GM20000 (cell line): ENCODE data around the gene PLIN4.

ENCODE experiments used
- DNase-seq: peaks from one replicate; pipeline ENCODE4 v3.0.0; 2012; ENCODE audit warnings: low spot score
- CTCF ChIP-seq: IDR thresholded peaks from 2 replicates; pipeline ENCODE4 v1.5.1; 2012; ENCODE audit warnings: mild to moderate bottlenecking, control low read depth; ENCODE audit errors: extremely low read depth, missing control alignments

The PLIN4 gene

GRCh38 chr19:4557971-4558941, 40.0 kb upstream of the PLIN4 start:
- peak; percentile 91 for TF ChIP-seq CTCF
- DNase-seq: peak; percentile 82

DNA sequence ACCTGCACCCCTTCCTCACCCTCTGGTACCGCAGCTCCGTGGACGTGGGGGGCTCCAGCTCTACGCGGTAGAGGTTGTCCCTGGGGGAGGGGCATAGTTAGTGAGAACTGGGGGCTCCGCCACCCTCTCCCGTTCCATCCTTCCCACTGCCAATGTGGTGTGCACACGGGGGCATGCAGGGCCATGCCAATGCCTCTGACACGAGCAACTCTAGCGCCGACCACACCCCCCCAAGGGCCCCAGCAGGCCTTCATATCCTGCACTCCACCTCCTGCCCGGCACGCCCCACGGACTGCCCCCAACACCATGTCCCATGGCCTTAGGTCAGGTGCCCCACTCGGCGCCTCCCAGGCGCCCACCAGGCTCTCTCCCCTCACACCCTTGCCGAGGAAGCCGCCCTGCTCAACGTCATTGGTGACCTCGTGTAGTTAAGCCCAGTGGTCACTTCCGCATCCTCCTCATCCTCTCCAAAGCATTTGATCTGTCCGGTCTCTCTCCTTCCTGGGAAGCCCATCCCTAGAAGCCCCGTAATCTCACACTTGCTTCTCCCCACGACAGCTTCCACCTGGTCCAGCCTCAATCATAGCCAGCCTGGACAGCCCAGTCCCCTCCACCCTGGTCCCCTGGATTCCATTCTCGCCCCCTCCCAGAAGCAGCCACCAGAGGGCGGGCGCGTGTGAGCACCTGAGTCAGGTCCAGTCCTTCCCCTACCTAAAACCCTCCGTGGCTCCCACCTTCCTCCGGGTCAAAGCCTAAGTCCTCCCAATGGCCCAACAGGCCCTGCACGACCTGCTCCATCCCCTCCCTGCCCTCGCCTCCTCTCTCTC, 39.1 kb upstream of the PLIN4 start:
- no peak for DNase-seq

DNA sequence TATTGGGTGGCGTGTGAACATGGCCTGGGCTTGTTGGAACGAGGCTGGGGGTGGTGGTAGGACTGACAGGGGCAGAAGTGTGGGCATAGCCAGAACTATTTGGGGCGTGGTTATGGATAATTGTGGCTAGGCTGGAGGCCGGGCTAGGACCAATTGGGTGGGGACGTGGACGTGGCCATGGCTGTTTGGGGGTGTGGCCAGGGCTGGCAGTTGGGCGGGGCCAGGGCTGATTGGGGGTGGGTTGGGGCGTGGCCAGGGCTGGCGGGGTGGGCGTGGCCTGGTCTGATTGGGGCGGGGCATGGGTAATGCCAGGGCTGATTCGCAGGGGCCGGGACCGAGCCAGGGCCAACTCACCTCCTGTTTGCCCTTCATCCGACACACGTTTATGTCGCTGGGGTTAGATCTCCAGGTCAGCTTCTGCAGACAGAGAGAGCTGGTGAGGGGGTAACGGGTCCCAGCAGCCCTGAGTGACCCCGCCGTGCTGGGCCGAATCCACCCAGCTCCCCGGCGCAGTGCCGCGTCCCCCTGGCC, 38.4 kb upstream of the PLIN4 start:
- DNase-seq: no peak

More for the DNA sequence above, 39.1 kb upstream of the PLIN4 start:
- TF ChIP-seq CTCF: no peak

DNA sequence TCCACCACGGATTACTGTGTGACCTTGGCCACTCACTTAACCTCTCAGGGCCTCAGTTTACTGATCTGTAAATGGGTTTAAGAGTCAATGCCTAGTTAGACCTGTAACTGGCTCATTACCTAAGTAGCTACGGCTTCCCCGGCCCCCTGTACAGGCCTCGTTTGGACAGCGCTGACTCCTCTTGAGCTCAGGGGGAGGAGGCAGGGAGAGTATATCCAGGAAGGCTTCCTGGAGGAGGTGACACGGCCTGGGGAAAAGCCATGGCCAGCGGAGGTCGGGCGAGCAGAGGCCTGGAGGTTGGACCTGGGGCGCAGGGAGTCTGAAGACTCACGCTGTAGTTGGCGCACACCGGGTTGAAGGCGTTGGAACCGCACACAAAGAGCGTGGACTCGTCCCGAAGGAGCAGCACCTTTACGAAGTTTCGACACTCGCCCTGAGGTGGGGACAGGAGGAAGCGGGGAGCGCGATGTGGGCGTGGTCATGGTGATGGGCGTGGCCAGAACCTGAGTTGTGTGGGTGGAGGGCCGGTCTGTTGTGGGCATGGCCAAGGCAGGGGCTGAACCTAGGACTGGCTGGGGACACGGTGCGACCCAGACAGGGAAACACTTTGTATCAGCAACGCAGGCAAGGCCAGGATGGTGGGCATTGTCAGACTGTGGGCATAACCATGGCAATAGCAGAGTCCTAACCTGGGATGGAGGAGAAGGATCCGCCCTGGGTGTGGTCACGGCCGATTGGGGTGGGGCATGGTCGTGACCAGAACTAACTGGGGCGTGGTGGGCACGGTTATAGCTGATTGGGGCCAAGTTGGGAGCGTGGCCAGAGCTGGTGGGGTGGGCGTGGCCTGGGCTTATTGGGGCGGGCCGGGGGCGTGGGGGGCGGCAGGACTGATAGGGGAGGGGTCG, 37.6 kb upstream of the PLIN4 start:
- TF ChIP-seq CTCF: no peak
- DNase-seq: no peak

More for the DNA sequence above, 38.4 kb upstream of the PLIN4 start:
- no peak for TF ChIP-seq CTCF

GRCh38 chr19:4554717-4555116, 36.4 kb upstream of the PLIN4 start:
- TF ChIP-seq CTCF: no peak
- DNase-seq: no peak

- TF ChIP-seq CTCF: no peak
- DNase-seq: no peak
These were observed 35.5 kb upstream of the PLIN4 start for GRCh38 chr19:4553775-4554174.
